Lung (tissue), 13 donors: Measurements from ENCODE around the gene CLDND1. TPM values are rescaled to one million over a fixed set of nuclear protein-coding genes. Genes with fewer than 3 reads are reported as not detected.
A peak's percentile ranks its signal among the peaks of the same experiment; 100 is the strongest.

Experiments
- ATAC-seq: fragments of 200-7000 bp; cut with Tn5 transposase; one replicate; pipeline ENCODE4 v1.9.1; 2020; ENCODE audit warnings: moderate number of reproducible peaks; ENCODE audit not compliant: insufficient read depth, low FRiP score
- DNase-seq, 3 donors: peaks; one replicate each; pipeline ENCODE4 v3.0.0-alpha.2; 2013 to 2017
- H3K27ac ChIP-seq, 2 donors: one replicate each; pipeline ENCODE4 v1.5.1; 2013; ENCODE audit warnings: mild to moderate bottlenecking in 2 of 2, moderate library complexity in 2 of 2, control low read depth in 1 of 2, inconsistent platforms in 1 of 2, low read depth in 1 of 2, low read length in 1 of 2
- H3K27me3 ChIP-seq, 3 donors: one replicate each; pipeline ENCODE4 v1.5.1; 2013; ENCODE audit warnings: low read length in 2 of 3; ENCODE audit not compliant: control insufficient read depth in 3 of 3, insufficient read depth in 3 of 3
- H3K36me3 ChIP-seq, 4 donors: one replicate each; pipeline ENCODE4 v1.5.1; 2013; ENCODE audit warnings: low read length in 4 of 4, mild to moderate bottlenecking in 1 of 4, moderate library complexity in 1 of 4; ENCODE audit not compliant: control insufficient read depth in 4 of 4, insufficient read depth in 4 of 4
- H3K4me1 ChIP-seq, 5 donors: one replicate each; pipeline ENCODE4 v1.5.1; 2013; ENCODE audit warnings: low read length in 5 of 5, mild to moderate bottlenecking in 2 of 5, moderate library complexity in 1 of 5; ENCODE audit not compliant: control insufficient read depth in 5 of 5, insufficient read depth in 5 of 5
- H3K4me3 ChIP-seq: one replicate; pipeline ENCODE4 v1.5.1; 2013; ENCODE audit warnings: mild to moderate bottlenecking, control low read depth, moderate library complexity
- H3K9ac ChIP-seq, 2 donors: one replicate each; pipeline ENCODE4 v1.5.1; 2013; ENCODE audit warnings: low read length in 2 of 2, control low read depth in 1 of 2; ENCODE audit not compliant: insufficient read depth in 1 of 2
- H3K9me3 ChIP-seq, 4 donors: one replicate each; pipeline ENCODE4 v1.5.1; 2013; ENCODE audit warnings: low read length in 3 of 4, mild to moderate bottlenecking in 1 of 4, moderate library complexity in 1 of 4; ENCODE audit not compliant: control insufficient read depth in 4 of 4, insufficient read depth in 3 of 4
- WGBS, 2 donors: extraction: QIAGEN DNeasy Blood & Tissue Kit; methylation state at CpG; one replicate each; pipeline ENCODE4 v1.1.7; 2013; 5-methylcytosine and 5-hydroxymethylcytosine counted together
- polyA plus RNA-seq, 2 donors: library from polyadenylated mRNA; stranded (reverse); fragments of 200-250 nt; gene quantifications; one replicate each; pipeline ENCODE4 v1.2.1, GENCODE V29; 2013
- small RNA-seq: library from RNA; depleted of rRNA; stranded (forward); fragments of <200 nt; gene quantifications from one replicate; pipeline ENCODE3, GENCODE V24; 2014; ENCODE audit warnings: low replicate concordance
- total RNA-seq, 2 donors: library from RNA; depleted of rRNA in 1 of 2; stranded (reverse); fragments of >200 nt in 1 of 2; gene quantifications; one replicate each; pipeline ENCODE4 v1.2.1, GENCODE V29; 2014 to 2021
- TF ChIP-seq, protein P1 (sequence below): IDR thresholded peaks from 2 replicates; pipeline ENCODE4 v1.5.1; 2012; ENCODE audit warnings: mild to moderate bottlenecking; ENCODE audit errors: control extremely low read depth, extremely low read depth
- donor health status: control.
- donor health status: control.
- donor health status: Bipolar disorder and iron deficiency.
- donor health status: healthy.
- donor health status: DM: yes; HTN: yes; CAD: no.

Gene CLDND1
- total and polyA plus RNA-seq, 4 donors = 52.6 to 135 (median 70.4) TPM

DNA sequence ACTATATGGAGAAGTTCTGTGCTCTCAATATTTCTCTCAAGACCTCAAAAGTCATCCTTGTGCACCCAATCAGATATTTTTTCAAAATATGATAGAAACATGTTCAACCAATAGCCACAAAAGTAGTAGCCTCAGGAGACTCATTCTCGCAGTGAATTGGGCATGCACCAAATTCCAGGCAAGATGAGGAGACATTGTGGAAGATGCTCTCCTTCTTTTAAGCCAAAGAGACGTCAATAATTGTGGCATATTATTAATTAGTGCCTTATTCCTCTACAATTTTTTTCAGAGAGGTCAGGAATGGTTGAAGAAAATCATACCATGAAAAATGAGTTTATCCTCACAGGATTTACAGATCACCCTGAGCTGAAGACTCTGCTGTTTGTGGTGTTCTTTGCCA, 25.3 kb downstream of the CLDND1 start, which contains the start of gene OR5K2:
Gene OR5K2 (plus strand): TSS at position 301 of the 400 bp plus-strand sequence. CDS start 0 bp downstream, at position 301.
- Histone ChIP-seq H3K4me1 (no peaks in the 10 kb centered on the region), H3K4me3 (no peak within 1 kb of the TSS), H3K27ac (no peak within 1 kb of the TSS), H3K9me3 (peaks cover 0 to 2% (median 0%) of the 10 kb centered on the region in 4 donors), H3K36me3 (no peaks in the 10 kb centered on the region), H3K27me3 (peaks cover 0 to 2% (median 0%) of the 10 kb centered on the region in 3 donors), H3K9ac (no peak within 1 kb of the TSS)
- TF ChIP-seq, protein P1, sequence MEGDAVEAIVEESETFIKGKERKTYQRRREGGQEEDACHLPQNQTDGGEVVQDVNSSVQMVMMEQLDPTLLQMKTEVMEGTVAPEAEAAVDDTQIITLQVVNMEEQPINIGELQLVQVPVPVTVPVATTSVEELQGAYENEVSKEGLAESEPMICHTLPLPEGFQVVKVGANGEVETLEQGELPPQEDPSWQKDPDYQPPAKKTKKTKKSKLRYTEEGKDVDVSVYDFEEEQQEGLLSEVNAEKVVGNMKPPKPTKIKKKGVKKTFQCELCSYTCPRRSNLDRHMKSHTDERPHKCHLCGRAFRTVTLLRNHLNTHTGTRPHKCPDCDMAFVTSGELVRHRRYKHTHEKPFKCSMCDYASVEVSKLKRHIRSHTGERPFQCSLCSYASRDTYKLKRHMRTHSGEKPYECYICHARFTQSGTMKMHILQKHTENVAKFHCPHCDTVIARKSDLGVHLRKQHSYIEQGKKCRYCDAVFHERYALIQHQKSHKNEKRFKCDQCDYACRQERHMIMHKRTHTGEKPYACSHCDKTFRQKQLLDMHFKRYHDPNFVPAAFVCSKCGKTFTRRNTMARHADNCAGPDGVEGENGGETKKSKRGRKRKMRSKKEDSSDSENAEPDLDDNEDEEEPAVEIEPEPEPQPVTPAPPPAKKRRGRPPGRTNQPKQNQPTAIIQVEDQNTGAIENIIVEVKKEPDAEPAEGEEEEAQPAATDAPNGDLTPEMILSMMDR = no peak
- DNase-seq = no peak
- WGBS, 2 donors = 83 to 92% methylated on average over 2 of the region's 2 CpGs
- no peak for ATAC-seq

DNA sequence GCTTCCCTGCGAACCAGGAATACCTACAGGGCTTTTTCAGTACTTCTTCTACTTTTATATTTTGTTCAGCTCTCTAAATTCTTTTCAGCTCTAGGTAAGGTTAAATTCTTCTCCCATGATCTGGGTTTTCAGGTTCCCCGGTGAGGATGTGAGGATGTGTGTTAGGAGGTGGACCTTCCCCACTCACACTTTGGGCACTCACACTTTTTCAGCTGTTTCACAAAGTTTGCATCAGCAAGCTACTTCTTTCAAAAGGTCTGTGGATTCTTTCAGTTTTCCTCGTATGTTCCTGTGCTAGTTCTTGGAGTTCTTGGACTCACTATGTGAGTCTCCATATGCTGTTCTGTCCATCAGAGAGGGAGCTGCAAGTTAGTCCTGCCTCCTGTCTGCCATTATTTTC, 39.1 kb downstream of the CLDND1 start:
- peaks cover 0 to 13% (median 6%) of the 10 kb centered on the region in 4 donors for H3K9me3 ChIP-seq
- TF ChIP-seq, protein P1 = no peak

DNA sequence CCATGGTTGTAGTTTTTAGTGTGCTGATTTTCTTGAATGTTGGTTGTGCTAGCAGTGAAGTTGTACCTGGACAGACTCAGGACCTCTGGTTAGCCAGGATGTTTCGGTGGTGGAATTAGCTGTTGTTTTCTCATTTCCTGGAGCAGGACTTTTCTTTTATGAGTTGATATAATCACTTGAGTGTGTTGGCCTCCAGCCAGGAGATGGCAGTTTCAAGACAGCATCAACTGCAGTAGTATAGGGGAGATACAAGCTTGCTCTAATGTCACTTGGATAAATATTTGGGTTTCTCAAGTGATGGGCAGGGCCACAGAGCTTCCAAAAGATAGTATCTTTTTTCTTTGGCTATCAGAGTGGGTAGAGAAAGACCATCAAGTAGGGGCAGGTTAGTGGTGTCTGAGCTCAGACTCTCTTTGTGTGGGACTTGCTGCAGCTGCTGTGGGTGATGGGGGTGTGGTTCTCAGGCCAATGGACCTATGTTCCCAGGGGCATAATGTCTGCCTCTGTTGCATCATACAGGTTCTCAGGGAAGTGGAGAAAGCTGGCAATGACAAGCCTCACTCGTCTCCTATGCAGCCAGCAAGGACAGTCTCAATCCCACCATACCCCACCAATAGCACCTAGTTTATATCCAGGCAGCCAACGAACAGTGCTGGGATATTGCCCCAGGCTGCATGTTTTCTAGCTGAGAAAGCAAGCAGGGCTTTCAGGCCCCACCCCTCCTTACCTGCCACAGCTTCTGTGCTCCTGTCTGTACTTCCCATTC, 39.8 kb downstream of the CLDND1 start:
- Histone ChIP-seq H3K4me3 (no peak overlapping the region), H3K9me3 (peaks cover 0 to 13% (median 8%) of the 10 kb centered on the region in 4 donors), H3K9ac (no peak overlapping the region), H3K36me3 (no peaks in the 10 kb centered on the region), H3K4me1 (no peaks in the 10 kb centered on the region), H3K27ac (no peak overlapping the region), H3K27me3 (no peaks in the 10 kb centered on the region)
- WGBS, 2 donors = 67 to 71% methylated on average over 3 of the region's 3 CpGs
- no peak for ATAC-seq
- peak in 1 of 3 donors; percentile 2 for DNase-seq
- TF ChIP-seq, protein P1 = no peak

More for the DNA sequence above, 39.1 kb downstream of the CLDND1 start:
- Histone ChIP-seq H3K4me1 (no peaks in the 10 kb centered on the region), H3K27ac (no peak overlapping the region), H3K36me3 (no peaks in the 10 kb centered on the region), H3K9ac (no peak overlapping the region), H3K4me3 (no peak overlapping the region), H3K27me3 (no peaks in the 10 kb centered on the region)
- 82% methylated on average over 3 of the region's 3 CpGs for WGBS, 2 donors
- no peak for ATAC-seq
- no peak for DNase-seq

Small RNA genes lying within 50 kb of the gene (small RNA-seq; reads per million reads assigned to genes)
- not detected for gene RPL38P4

Other genes starting within 250 kb of the CLDND1 start
- gene OR5H2, start 240.4 kb downstream of the CLDND1 start, total RNA-seq = not detected
- gene OR5H2, start 240.4 kb downstream of the CLDND1 start, polyA plus RNA-seq = not detected
- gene OR5K4, start 169.0 kb downstream of the CLDND1 start, total RNA-seq = not detected
- not detected for gene OR5K4, start 169.0 kb downstream of the CLDND1 start, polyA plus RNA-seq
- gene OR5K3, start 132.2 kb downstream of the CLDND1 start, total RNA-seq = not detected
- gene OR5K3, start 132.2 kb downstream of the CLDND1 start, polyA plus RNA-seq = not detected
- gene OR5K1, start 59.7 kb downstream of the CLDND1 start, total RNA-seq = not detected
- gene OR5K1, start 59.7 kb downstream of the CLDND1 start, polyA plus RNA-seq = not detected
- not detected for gene OR5K2, start 25.2 kb downstream of the CLDND1 start, total RNA-seq
- not detected for gene OR5K2, start 25.2 kb downstream of the CLDND1 start, polyA plus RNA-seq
- gene GPR15, start 9.1 kb upstream of the CLDND1 start, total RNA-seq = 1 to 10 TPM in 1 of 2 donors, under 1 TPM in 1; 0.31 to 1.2 TPM
- under 1 TPM; 0.12 to 0.39 TPM for gene GPR15, start 9.1 kb upstream of the CLDND1 start, polyA plus RNA-seq
- gene CPOX, start 70.7 kb upstream of the CLDND1 start, total RNA-seq = 10 to 100 TPM; 14.0 to 22.2 TPM
- gene CPOX, start 70.7 kb upstream of the CLDND1 start, polyA plus RNA-seq = 10 to 100 TPM in 1 of 2 donors, 1 to 10 TPM in 1; 9.8 to 12.3 TPM
- gene ST3GAL6, start 240.4 kb upstream of the CLDND1 start, total RNA-seq = 10 to 100 TPM; 18.5 to 21.7 TPM
- gene ST3GAL6, start 240.4 kb upstream of the CLDND1 start, polyA plus RNA-seq = 10 to 100 TPM; 13.6 to 22.9 TPM